Tibial nerve (tissue), 3 donors: ENCODE data around the gene HJV.

ENCODE experiments used
- POLR2A ChIP-seq, 2 donors: fragments of 450-650 bp; IDR thresholded peaks; one replicate each; pipeline ENCODE4 v1.6.1; 2017; ENCODE audit warnings: antibody characterized with exemption in 2 of 2, mild to moderate bottlenecking in 2 of 2, moderate library complexity in 2 of 2
- TF ChIP-seq, protein P1 (sequence below), 5 experiments: fragments of 200-600 bp in 3 of 5; fragments of 450-650 bp in 2 of 5; sonication (generic) in 3 of 5; IDR thresholded peaks; one replicate each; pipeline ENCODE4 v1.5.1; 2016 to 2019; ENCODE audit warnings: antibody characterized with exemption in 5 of 5, mild to moderate bottlenecking in 3 of 5, moderate library complexity in 2 of 5

DNA sequence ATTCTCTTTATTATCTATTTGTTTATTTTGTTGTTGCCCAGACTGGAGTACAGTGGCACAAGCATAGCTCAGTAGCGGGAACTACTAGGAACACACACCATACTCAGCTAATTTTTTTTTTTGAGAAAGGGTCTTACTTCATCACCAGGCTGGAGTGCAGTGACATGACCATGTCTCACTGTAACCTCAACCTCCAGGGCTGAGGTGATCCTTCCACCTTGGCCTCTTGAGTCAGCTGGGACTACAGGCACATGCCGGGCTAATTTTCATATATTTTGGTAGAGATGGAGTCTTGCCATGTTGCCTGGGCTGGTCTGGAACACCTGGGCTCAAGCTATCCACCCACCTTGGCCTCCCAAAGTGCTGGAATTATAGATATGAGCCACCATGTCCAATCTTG lies 19.8 kb downstream of the HJV start:
- TF ChIP-seq, protein P1, sequence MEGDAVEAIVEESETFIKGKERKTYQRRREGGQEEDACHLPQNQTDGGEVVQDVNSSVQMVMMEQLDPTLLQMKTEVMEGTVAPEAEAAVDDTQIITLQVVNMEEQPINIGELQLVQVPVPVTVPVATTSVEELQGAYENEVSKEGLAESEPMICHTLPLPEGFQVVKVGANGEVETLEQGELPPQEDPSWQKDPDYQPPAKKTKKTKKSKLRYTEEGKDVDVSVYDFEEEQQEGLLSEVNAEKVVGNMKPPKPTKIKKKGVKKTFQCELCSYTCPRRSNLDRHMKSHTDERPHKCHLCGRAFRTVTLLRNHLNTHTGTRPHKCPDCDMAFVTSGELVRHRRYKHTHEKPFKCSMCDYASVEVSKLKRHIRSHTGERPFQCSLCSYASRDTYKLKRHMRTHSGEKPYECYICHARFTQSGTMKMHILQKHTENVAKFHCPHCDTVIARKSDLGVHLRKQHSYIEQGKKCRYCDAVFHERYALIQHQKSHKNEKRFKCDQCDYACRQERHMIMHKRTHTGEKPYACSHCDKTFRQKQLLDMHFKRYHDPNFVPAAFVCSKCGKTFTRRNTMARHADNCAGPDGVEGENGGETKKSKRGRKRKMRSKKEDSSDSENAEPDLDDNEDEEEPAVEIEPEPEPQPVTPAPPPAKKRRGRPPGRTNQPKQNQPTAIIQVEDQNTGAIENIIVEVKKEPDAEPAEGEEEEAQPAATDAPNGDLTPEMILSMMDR (IDR thresholded peaks at IDR 0.05), result no peak
- TF ChIP-seq POLR2A (IDR thresholded peaks at IDR 0.05), result no peak
